ENCODE data around the gene CACNA2D3. TPM values are rescaled to one million over a fixed set of nuclear protein-coding genes. Genes with fewer than 3 reads are reported as not detected.

Gene CACNA2D3
- total RNA-seq, 4 donors from 2014 or later, result 0.55 to 3.4 (median 1.6) TPM

- in situ Hi-C loops (cut with MboI; ENCODE audit: low pct_ligation_motif_present in 1 of 4, low pct_unique_long_range_greater_than_20kb in 1 of 4, low sequenced_read_pairs in 3 of 4), result no loop called here
- Histone ChIP-seq H3K4me1 (peaks cover 0 to 3% (median 0%) of the 10 kb centered on the region in 4 donors), H3K27ac (no peak overlapping the region), H3K27me3 (no peaks in the 10 kb centered on the region), H3K4me3 (no peak overlapping the region), H3K9me3 (no peaks in the 10 kb centered on the region), H3K36me3 (no peaks in the 10 kb centered on the region)
- no peak for TF ChIP-seq CTCF (IDR thresholded peaks at IDR 0.05)
- no peak for TF ChIP-seq EP300 (IDR thresholded peaks at IDR 0.05; ENCODE audit: low read depth)
- no peak for TF ChIP-seq POLR2AphosphoS5 (IDR thresholded peaks at IDR 0.05)
- no peak for TF ChIP-seq POLR2A (IDR thresholded peaks at IDR 0.05)
- intact Hi-C loops (cut with DNase I; ENCODE audit: low total_unique reads), result no loop called here
- no peak for DNase-seq
- WGBS, 2 donors (ENCODE audit: low coverage in 1 of 2), result 80 to 100% methylated on average over 1 to 2 of the region's 2 CpGs
Measured at GRCh38 chr3:54771050-54771449, 648.7 kb downstream of the CACNA2D3 start.

GRCh38 chr3:54772051-54772450, 649.7 kb downstream of the CACNA2D3 start:
- Histone ChIP-seq H3K4me1 (peaks cover 0 to 3% (median 0%) of the 10 kb centered on the region in 4 donors), H3K27me3 (no peaks in the 10 kb centered on the region), H3K9me3 (no peaks in the 10 kb centered on the region), H3K36me3 (no peaks in the 10 kb centered on the region), H3K4me3 (no peak overlapping the region), H3K27ac (no peak overlapping the region)
- in situ Hi-C loops (cut with MboI; ENCODE audit: low pct_ligation_motif_present in 1 of 4, low pct_unique_long_range_greater_than_20kb in 1 of 4, low sequenced_read_pairs in 3 of 4) (no loop called here), intact Hi-C loops (cut with DNase I; ENCODE audit: low total_unique reads) (no loop called here)
- no peak for TF ChIP-seq POLR2A (IDR thresholded peaks at IDR 0.05)
- TF ChIP-seq POLR2AphosphoS5 (IDR thresholded peaks at IDR 0.05), result no peak
- no peak for TF ChIP-seq EP300 (IDR thresholded peaks at IDR 0.05; ENCODE audit: low read depth)
- no peak for TF ChIP-seq CTCF (IDR thresholded peaks at IDR 0.05)
- DNase-seq, result no peak
- 68 to 73% methylated on average over 2 of the region's 2 CpGs for WGBS, 2 donors (ENCODE audit: low coverage in 1 of 2)

GRCh38 chr3:54772746-54773145, 650.4 kb downstream of the CACNA2D3 start:
- intact Hi-C loops (cut with DNase I; ENCODE audit: low total_unique reads), result no loop called here
- WGBS, 2 donors (ENCODE audit: low coverage in 1 of 2), result 74 to 75% methylated on average over 2 of the region's 2 CpGs
- Histone ChIP-seq H3K9me3 (no peaks in the 10 kb centered on the region), H3K4me3 (no peak overlapping the region), H3K27me3 (no peaks in the 10 kb centered on the region), H3K27ac (no peak overlapping the region), H3K36me3 (no peaks in the 10 kb centered on the region), H3K4me1 (peaks cover 0 to 3% (median 0%) of the 10 kb centered on the region in 4 donors)
- in situ Hi-C loops (cut with MboI; ENCODE audit: low pct_ligation_motif_present in 1 of 4, low pct_unique_long_range_greater_than_20kb in 1 of 4, low sequenced_read_pairs in 3 of 4), result no loop called here
- TF ChIP-seq EP300 (IDR thresholded peaks at IDR 0.05; ENCODE audit: low read depth), result no peak
- TF ChIP-seq POLR2AphosphoS5 (IDR thresholded peaks at IDR 0.05), result no peak
- TF ChIP-seq CTCF (IDR thresholded peaks at IDR 0.05), result no peak
- TF ChIP-seq POLR2A (IDR thresholded peaks at IDR 0.05), result no peak
- no peak for DNase-seq

- TF ChIP-seq CTCF (IDR thresholded peaks at IDR 0.05) (no peak), EP300 (IDR thresholded peaks at IDR 0.05; ENCODE audit: low read depth) (no peak), POLR2A (IDR thresholded peaks at IDR 0.05) (no peak), POLR2AphosphoS5 (IDR thresholded peaks at IDR 0.05) (no peak)
- H3K27ac ChIP-seq, result no peak overlapping the region
Measured at GRCh38 chr3:54773271-54773670, 650.9 kb downstream of the CACNA2D3 start.

More at GRCh38 chr3:54773271-54773670, 650.9 kb downstream of the CACNA2D3 start:
- WGBS, 2 donors (ENCODE audit: low coverage in 1 of 2), result 60 to 66% methylated on average over 4 of the region's 4 CpGs
- Histone ChIP-seq H3K36me3 (no peaks in the 10 kb centered on the region), H3K4me1 (peaks cover 0 to 3% (median 0%) of the 10 kb centered on the region in 4 donors), H3K27me3 (no peaks in the 10 kb centered on the region), H3K4me3 (no peak overlapping the region), H3K9me3 (no peaks in the 10 kb centered on the region)
- intact Hi-C loops (cut with DNase I; ENCODE audit: low total_unique reads) (no loop called here), in situ Hi-C loops (cut with MboI; ENCODE audit: low pct_ligation_motif_present in 1 of 4, low pct_unique_long_range_greater_than_20kb in 1 of 4, low sequenced_read_pairs in 3 of 4) (no loop called here)
- no peak for DNase-seq

Data from transverse colon (tissue), 4 donors.